ENCODE results near the gene ICAM3.

The ICAM3 gene

GRCh38 chr19:10364644-10365043 lies 25.2 kb upstream of the ICAM3 start:
- no peak for DNase-seq (ENCODE audit: low read depth, low spot score)
- no peak overlapping the region for H3K4me3 ChIP-seq (ENCODE audit: low read depth, low read length)
- no peak for TF ChIP-seq CTCF (IDR thresholded peaks at IDR 0.05; ENCODE audit: insufficient read depth, low read length, missing control alignments)
- POLR2A ChIA-PET, result no interaction called here
- CTCF ChIA-PET, result no interaction called here

DNA sequence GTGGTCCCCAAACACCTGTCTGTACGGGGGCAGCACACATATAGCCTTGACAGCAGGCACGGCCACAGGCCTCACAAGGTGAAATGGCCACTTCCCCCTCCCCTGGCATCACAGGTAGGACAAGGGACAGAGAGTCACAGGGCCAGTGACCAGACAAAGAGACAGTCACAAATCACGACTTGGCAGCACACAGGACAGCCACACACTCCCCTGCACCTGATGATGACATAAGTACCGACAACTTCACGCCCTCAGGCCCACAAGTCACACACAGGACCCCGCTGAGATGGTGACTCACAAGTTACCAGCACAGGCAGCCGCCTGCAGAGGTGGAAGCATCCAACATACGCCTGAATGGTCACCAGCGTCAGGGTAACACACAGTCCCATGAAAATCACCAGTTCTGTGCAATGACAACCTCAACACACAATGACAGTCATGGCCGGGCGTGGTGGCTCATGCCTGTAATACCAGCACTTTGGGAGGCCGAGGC lies 24.4 kb upstream of the ICAM3 start:
- ChIA-PET CTCF (no interaction called here), POLR2A (no interaction called here)
- no peak overlapping the region for H3K4me3 ChIP-seq (ENCODE audit: low read depth, low read length)
- no peak for TF ChIP-seq CTCF (IDR thresholded peaks at IDR 0.05; ENCODE audit: insufficient read depth, low read length, missing control alignments)
- no peak for DNase-seq (ENCODE audit: low read depth, low spot score)

GRCh38 chr19:10362259-10362658 lies 22.8 kb upstream of the ICAM3 start:
- POLR2A ChIA-PET, result no interaction called here
- TF ChIP-seq CTCF (IDR thresholded peaks at IDR 0.05; ENCODE audit: insufficient read depth, low read length, missing control alignments), result no peak
- CTCF ChIA-PET, result interaction anchor here (0.9 to 1.4 kb wide), 3 partner anchors 26 to 92 kb away, joined by 4 read pairs; partner anchors contain the start of gene ICAM1
- no peak for DNase-seq (ENCODE audit: low read depth, low spot score)
- H3K4me3 ChIP-seq (ENCODE audit: low read depth, low read length), result no peak overlapping the region

DNA sequence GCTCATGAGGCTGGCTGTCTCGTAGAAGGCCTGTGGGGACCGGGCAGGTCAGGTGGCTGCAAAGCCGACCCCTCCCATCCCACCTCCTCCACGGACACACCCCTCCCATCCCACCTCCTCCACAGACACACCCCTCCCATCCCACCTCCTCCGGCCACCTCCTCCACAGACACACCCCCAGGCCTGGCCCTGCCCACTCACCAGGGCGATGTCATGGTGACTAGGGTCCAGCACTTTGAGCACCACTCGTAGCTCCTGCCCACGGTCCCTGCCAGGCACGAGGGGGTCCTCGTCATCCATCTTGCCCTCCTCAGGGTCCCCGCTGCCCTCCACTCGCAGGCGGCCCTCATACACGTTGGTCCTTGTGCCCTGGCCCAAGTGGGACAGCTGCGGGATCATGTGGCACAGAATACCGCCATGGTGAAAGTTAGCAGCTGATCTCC lies 22.2 kb upstream of the ICAM3 start:
- POLR2A ChIA-PET, result no interaction called here
- CTCF ChIA-PET, result interaction anchor here (1.4 kb wide), 1 partner anchor 27 kb away, joined by 4 read pairs; no protein-coding TSS in a partner anchor
- no peak for TF ChIP-seq CTCF (IDR thresholded peaks at IDR 0.05; ENCODE audit: insufficient read depth, low read length, missing control alignments)
- no peak for DNase-seq (ENCODE audit: low read depth, low spot score)
- no peak overlapping the region for H3K4me3 ChIP-seq (ENCODE audit: low read depth, low read length)

- DNase-seq (ENCODE audit: low read depth, low spot score), result no peak
- no peak overlapping the region for H3K4me3 ChIP-seq (ENCODE audit: low read depth, low read length)
- TF ChIP-seq CTCF (IDR thresholded peaks at IDR 0.05; ENCODE audit: insufficient read depth, low read length, missing control alignments), result no peak
- ChIA-PET POLR2A (no interaction called here), CTCF (interaction anchor here (0.8 to 1.1 kb wide), 2 partner anchors 87 to 88 kb away, joined by 3 to 5 read pairs; no protein-coding TSS in a partner anchor)
Observed at GRCh38 chr19:10356431-10356830, 17.0 kb upstream of the ICAM3 start.

DNA sequence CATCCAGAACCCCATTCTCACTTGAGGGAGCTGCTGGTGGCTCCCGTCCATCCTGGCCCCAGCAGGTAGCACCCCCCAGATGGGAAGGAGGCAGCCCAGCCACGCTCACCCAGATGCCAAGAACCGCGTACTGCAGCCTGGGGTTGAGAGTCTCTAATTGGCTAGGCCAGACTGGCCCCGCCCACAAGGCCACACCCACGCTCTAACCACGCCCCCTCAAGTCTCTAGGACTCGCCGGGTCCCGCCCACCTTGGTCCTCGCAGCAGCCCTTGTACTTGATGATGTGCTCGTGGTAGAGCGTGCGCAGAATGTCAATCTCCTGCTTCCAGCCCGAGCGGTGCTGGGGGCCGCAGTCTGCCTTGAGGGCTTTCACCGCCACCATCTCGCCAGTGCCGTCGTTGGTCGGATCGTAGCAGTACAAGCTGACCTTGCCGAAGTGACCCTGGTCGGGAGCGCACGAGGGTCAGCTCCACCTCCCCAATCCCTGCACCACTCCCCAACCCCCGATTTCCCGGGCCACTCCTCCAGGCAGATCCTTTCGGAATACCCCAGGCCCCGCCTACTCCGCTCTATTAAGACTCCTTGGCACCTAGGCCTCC lies 14.5 kb upstream of the ICAM3 start:
- CTCF ChIA-PET, result interaction anchor here (0.8 kb wide), 1 partner anchor 35 kb away, joined by 3 read pairs; no protein-coding TSS in a partner anchor
- TF ChIP-seq CTCF (IDR thresholded peaks at IDR 0.05; ENCODE audit: insufficient read depth, low read length, missing control alignments), result no peak
- DNase-seq (ENCODE audit: low read depth, low spot score), result no peak
- no peak overlapping the region for H3K4me3 ChIP-seq (ENCODE audit: low read depth, low read length)
- POLR2A ChIA-PET, result interaction anchor here (1.2 kb wide), 1 partner anchor 26 kb away, joined by 4 read pairs; the partner anchor contains the start of gene TYK2

Data from AG04449 (cell line).